Measurements from ENCODE around the gene SLC44A5. TPM values are rescaled to one million over a fixed set of nuclear protein-coding genes. Genes with fewer than 3 reads are reported as not detected.
"Not testable (repeated sequence)": the region's sequence is repeated elsewhere in the genome, so short reads cannot be mapped to it uniquely, and the experiment has no call there.

The SLC44A5 gene
- total RNA-seq, 3 donors from 2014 or later = 1.6 to 4.6 (median 4.2) TPM

- DNase-seq (no peak), ATAC-seq (no peak)
- intact Hi-C loops (cut with DNase I, micrococcal nuclease) = no loop called here
- H3K9me3 ChIP-seq = no peaks in the 10 kb centered on the region
- H3K36me3 ChIP-seq (ENCODE audit: low read depth) = no peaks in the 10 kb centered on the region
- no peak for TF ChIP-seq CTCF (IDR thresholded peaks at IDR 0.05)
- no peak overlapping the region for H3K4me3 ChIP-seq
- no peaks in the 10 kb centered on the region for H3K4me1 ChIP-seq (ENCODE audit: low read depth)
These were observed 126.1 kb downstream of the SLC44A5 start for GRCh38 chr1:75484789-75485188.

GRCh38 chr1:75482951-75483350 is 128.0 kb downstream of the SLC44A5 start:
- ATAC-seq (no peak), DNase-seq (no peak)
- Histone ChIP-seq H3K4me3 (no peak overlapping the region), H3K36me3 (ENCODE audit: low read depth) (no peaks in the 10 kb centered on the region), H3K4me1 (ENCODE audit: low read depth) (no peaks in the 10 kb centered on the region), H3K9me3 (no peaks in the 10 kb centered on the region)
- TF ChIP-seq CTCF (IDR thresholded peaks at IDR 0.05) = no peak
- intact Hi-C loops (cut with DNase I, micrococcal nuclease) = no loop called here

- DNase-seq; H3K36me3 ChIP-seq (ENCODE audit: low read depth); H3K4me3 ChIP-seq; H3K9me3 ChIP-seq; intact Hi-C loops (cut with DNase I, micrococcal nuclease); H3K4me1 ChIP-seq (ENCODE audit: low read depth); ATAC-seq: not testable (repeated sequence)
These were observed 134.4 kb downstream of the SLC44A5 start for GRCh38 chr1:75476486-75476885.

- Histone ChIP-seq H3K4me3 (no peak overlapping the region), H3K36me3 (ENCODE audit: low read depth) (no peaks in the 10 kb centered on the region), H3K4me1 (ENCODE audit: low read depth) (no peaks in the 10 kb centered on the region), H3K9me3 (no peaks in the 10 kb centered on the region)
- intact Hi-C loops (cut with DNase I, micrococcal nuclease) = no loop called here
- ATAC-seq (no peak), DNase-seq (no peak)
- TF ChIP-seq CTCF (IDR thresholded peaks at IDR 0.05) = no peak
These were observed 135.2 kb downstream of the SLC44A5 start for GRCh38 chr1:75475696-75476095.

GRCh38 chr1:75472971-75473603 is 137.8 kb downstream of the SLC44A5 start:
- intact Hi-C loops (cut with DNase I, micrococcal nuclease) = no loop called here
- Histone ChIP-seq H3K36me3 (ENCODE audit: low read depth) (no peaks in the 10 kb centered on the region), H3K4me1 (ENCODE audit: low read depth) (no peaks in the 10 kb centered on the region), H3K4me3 (no peak overlapping the region), H3K9me3 (no peaks in the 10 kb centered on the region)
- TF ChIP-seq CTCF (IDR thresholded peaks at IDR 0.05) = no peak
- ATAC-seq (no peak), DNase-seq (no peak)

- Histone ChIP-seq H3K9me3 (no peaks in the 10 kb centered on the region), H3K36me3 (ENCODE audit: low read depth) (no peaks in the 10 kb centered on the region), H3K4me3 (no peak overlapping the region), H3K4me1 (ENCODE audit: low read depth) (no peaks in the 10 kb centered on the region)
- intact Hi-C loops (cut with DNase I, micrococcal nuclease) = no loop called here
- ATAC-seq (no peak), DNase-seq (no peak)
- no peak for TF ChIP-seq CTCF (IDR thresholded peaks at IDR 0.05)
These were observed 138.6 kb downstream of the SLC44A5 start for GRCh38 chr1:75472089-75472970.

All from mucosa of descending colon (tissue), 3 donors.